ENCODE data around the gene ABCG8.
"Not testable (repeated sequence)": the region's sequence is repeated elsewhere in the genome, so short reads cannot be mapped to it uniquely, and the experiment has no call there.

ABCG8 gene

GRCh38 chr2:43911136-43911790 lies 72.5 kb downstream of the ABCG8 start:
- DNase-seq (ENCODE audit: low read depth, low spot score), result not testable (repeated sequence)

GRCh38 chr2:43924463-43924862 lies 85.7 kb downstream of the ABCG8 start:
- no peak for DNase-seq (ENCODE audit: low read depth, low spot score)

DNA sequence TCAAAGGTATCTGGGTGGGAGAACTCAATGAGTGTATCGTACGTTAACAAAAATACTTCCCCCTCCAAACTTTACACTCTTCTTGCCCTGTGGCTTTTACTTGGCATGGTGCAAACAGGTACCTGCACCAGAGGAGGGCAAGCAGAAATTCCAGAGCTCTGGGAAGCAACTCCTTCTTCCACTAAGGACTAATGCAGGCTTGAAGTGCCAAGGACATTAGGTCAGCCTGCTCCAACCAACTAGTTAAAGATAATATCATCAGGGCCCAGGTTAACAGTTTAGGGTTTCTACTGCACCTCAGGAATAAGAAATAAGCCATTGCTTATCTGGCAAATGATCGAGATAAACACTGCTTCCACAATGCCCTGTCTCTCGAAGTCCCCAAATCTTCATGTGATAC lies 86.7 kb downstream of the ABCG8 start:
- no peak for DNase-seq (ENCODE audit: low read depth, low spot score)

DNA sequence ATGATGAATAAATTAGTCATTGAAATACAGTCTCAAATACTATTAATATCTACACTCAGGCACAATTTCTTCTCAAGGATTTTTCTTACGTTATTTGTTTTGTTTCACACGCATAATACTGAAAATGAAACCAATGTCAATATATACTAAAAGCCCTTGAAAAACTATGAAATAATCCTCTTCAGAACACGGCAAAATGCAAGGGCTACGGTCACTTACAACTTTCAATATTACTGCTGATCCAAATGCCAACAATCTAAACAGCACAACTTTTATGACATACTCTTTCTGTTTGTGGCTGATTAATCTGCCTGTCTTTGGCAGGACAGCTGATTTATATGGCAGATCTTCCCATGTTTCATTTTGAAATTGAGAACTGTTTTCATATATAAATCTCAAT lies 88.7 kb downstream of the ABCG8 start:
- no peak for DNase-seq (ENCODE audit: low read depth, low spot score)

- no peak for DNase-seq (ENCODE audit: low read depth, low spot score)
Observed at GRCh38 chr2:43931293-43931692, 92.5 kb downstream of the ABCG8 start.
